Epithelial cell of proximal tubule (primary cell): Measurements from ENCODE around the gene ETS2. TPM values are rescaled to one million over a fixed set of nuclear protein-coding genes. Genes with fewer than 3 reads are reported as not detected.

Experiments
- DNase-seq: peaks from one replicate; pipeline ENCODE4 v3.0.0-alpha.2; 2011; ENCODE audit warnings: low read depth
- H3K4me3 ChIP-seq: 2 replicates; pipeline ENCODE4 v1.5.1; 2011; ENCODE audit warnings: low read depth, mild to moderate bottlenecking, low read length
- CTCF ChIP-seq: conservative IDR thresholded peaks from 2 replicates; pipeline ENCODE4 v1.5.1; 2012; ENCODE audit warnings: low read depth, mild to moderate bottlenecking, low read length
- total RNA-seq: library from RNA; depleted of rRNA; stranded (reverse); fragments of >200 nt; gene quantifications from 2 replicates; pipeline ENCODE4 v1.2.3, GENCODE V29; 2015

Gene ETS2
- total RNA-seq, 1 donor from 2014 or later, result 11.1 TPM

DNA sequence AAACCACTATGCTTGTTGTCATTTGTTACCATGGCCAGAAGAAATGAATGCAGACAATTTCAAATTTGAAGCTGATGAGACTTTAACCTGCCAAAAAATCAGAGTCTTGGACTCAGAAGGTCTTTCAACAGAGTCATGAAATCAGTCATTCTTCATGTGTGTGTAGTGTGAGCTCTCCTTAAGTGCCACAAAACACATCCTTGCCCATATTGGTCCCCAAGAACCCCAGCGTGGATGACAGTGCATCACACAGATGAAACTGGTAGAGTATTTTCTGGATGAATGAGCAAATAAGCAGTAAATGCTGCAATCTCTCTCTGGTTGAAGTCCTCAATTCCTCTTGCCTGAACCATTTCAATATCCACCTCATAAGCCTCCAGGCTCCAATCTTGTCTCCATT is 28.7 kb upstream of the ETS2 start:
- DNase-seq, result no peak
- no peak overlapping the region for H3K4me3 ChIP-seq
- TF ChIP-seq CTCF, result no peak

GRCh38 chr21:38777531-38777930 is 28.2 kb upstream of the ETS2 start:
- H3K4me3 ChIP-seq, result no peak overlapping the region
- TF ChIP-seq CTCF, result no peak
- no peak for DNase-seq

GRCh38 chr21:38780879-38781278 is 24.9 kb upstream of the ETS2 start:
- H3K4me3 ChIP-seq, result no peak overlapping the region
- DNase-seq, result no peak
- TF ChIP-seq CTCF, result no peak

GRCh38 chr21:38784458-38785266 is 21.1 kb upstream of the ETS2 start:
- no peak overlapping the region for H3K4me3 ChIP-seq
- TF ChIP-seq CTCF, result no peak
- no peak for DNase-seq

- H3K4me3 ChIP-seq, result no peak overlapping the region
- no peak for TF ChIP-seq CTCF
- DNase-seq, result no peak
Observed at GRCh38 chr21:38785483-38785882, 20.2 kb upstream of the ETS2 start.

GRCh38 chr21:38787016-38787415 is 18.7 kb upstream of the ETS2 start:
- no peak overlapping the region for H3K4me3 ChIP-seq
- no peak for DNase-seq
- no peak for TF ChIP-seq CTCF
